ENCODE data around the gene HS1BP3.
A peak's percentile ranks its signal among the peaks of the same experiment; 100 is the strongest.

HS1BP3 gene

GRCh38 chr2:20662308-20662937, 11.5 kb upstream of the HS1BP3 start:
- TF ChIP-seq CTCF (IDR thresholded peaks at IDR 0.05; ENCODE audit: low read depth, low read length) (no peak), MAX (IDR thresholded peaks at IDR 0.05; ENCODE audit: low read depth, low read length) (no peak), MYC (IDR thresholded peaks at IDR 0.05; ENCODE audit: low read depth, low read length) (no peak), POLR2A (IDR thresholded peaks at IDR 0.05; ENCODE audit: extremely low read depth, insufficient read length) (no peak)
- H3K4me3 ChIP-seq (ENCODE audit: low read depth, low read length): no peak overlapping the region
- no peak for DNase-seq (ENCODE audit: low read depth)

- peak; percentile 82 for DNase-seq (ENCODE audit: low read depth)
- TF ChIP-seq MYC (IDR thresholded peaks at IDR 0.05; ENCODE audit: low read depth, low read length) (no peak), CTCF (IDR thresholded peaks at IDR 0.05; ENCODE audit: low read depth, low read length) (peak; percentile 97), MAX (IDR thresholded peaks at IDR 0.05; ENCODE audit: low read depth, low read length) (no peak), POLR2A (IDR thresholded peaks at IDR 0.05; ENCODE audit: extremely low read depth, insufficient read length) (no peak)
- H3K4me3 ChIP-seq (ENCODE audit: low read depth, low read length): no peak overlapping the region
Measured at GRCh38 chr2:20661421-20662307, 10.8 kb upstream of the HS1BP3 start.

GRCh38 chr2:20660506-20661420, 9.9 kb upstream of the HS1BP3 start:
- no peak for DNase-seq (ENCODE audit: low read depth)
- no peak overlapping the region for H3K4me3 ChIP-seq (ENCODE audit: low read depth, low read length)
- no peak for TF ChIP-seq CTCF (IDR thresholded peaks at IDR 0.05; ENCODE audit: low read depth, low read length)
- no peak for TF ChIP-seq POLR2A (IDR thresholded peaks at IDR 0.05; ENCODE audit: extremely low read depth, insufficient read length)
- TF ChIP-seq MYC (IDR thresholded peaks at IDR 0.05; ENCODE audit: low read depth, low read length): no peak
- TF ChIP-seq MAX (IDR thresholded peaks at IDR 0.05; ENCODE audit: low read depth, low read length): no peak

GRCh38 chr2:20657522-20658235, 6.8 kb upstream of the HS1BP3 start:
- H3K4me3 ChIP-seq (ENCODE audit: low read depth, low read length): no peak overlapping the region
- DNase-seq (ENCODE audit: low read depth): no peak
- TF ChIP-seq CTCF (IDR thresholded peaks at IDR 0.05; ENCODE audit: low read depth, low read length) (no peak), POLR2A (IDR thresholded peaks at IDR 0.05; ENCODE audit: extremely low read depth, insufficient read length) (no peak), MYC (IDR thresholded peaks at IDR 0.05; ENCODE audit: low read depth, low read length) (no peak), MAX (IDR thresholded peaks at IDR 0.05; ENCODE audit: low read depth, low read length) (no peak)

GRCh38 chr2:20656561-20656960, 5.7 kb upstream of the HS1BP3 start:
- H3K4me3 ChIP-seq (ENCODE audit: low read depth, low read length): no peak overlapping the region
- DNase-seq (ENCODE audit: low read depth): no peak
- TF ChIP-seq MAX (IDR thresholded peaks at IDR 0.05; ENCODE audit: low read depth, low read length): no peak

Measured in NB4 (cell line).